ENCODE measurements around the gene HOXA13.

Gene HOXA13

GRCh38 chr7:27199849-27200760, at the start of gene HOXA13:
HOXA13 (minus strand) TSS chr7:27200091; CDS start chr7:27200077, 14 bp downstream.
- H3K9ac ChIP-seq (ENCODE audit: insufficient read length): no peak within 1 kb of the TSS
- DNase-seq (ENCODE audit: low read depth, low spot score): no peak

GRCh38 chr7:27248911-27249723, 49.2 kb upstream of the HOXA13 start:
- no peak for TF ChIP-seq FOXP2 (optimal IDR thresholded peaks at IDR 0.05; ENCODE audit: control extremely low read depth, extremely low read length, insufficient read depth)
- no peak for TF ChIP-seq EZH2 (IDR thresholded peaks at IDR 0.05)
- TF ChIP-seq POLR2AphosphoS5 (IDR thresholded peaks at IDR 0.05; ENCODE audit: borderline replicate concordance, low read depth, low read length): no peak
- Histone ChIP-seq H3K9me3 (ENCODE audit: low read depth, low read length) (no peaks in the 10 kb centered on the region), H3K27ac (no peak overlapping the region), H3K4me3 (no peak overlapping the region), H3K36me3 (ENCODE audit: insufficient read depth, low read length) (no peaks in the 10 kb centered on the region), H3K9ac (ENCODE audit: insufficient read length) (no peak overlapping the region)
- no peak for DNase-seq (ENCODE audit: low read depth, low spot score)

More at GRCh38 chr7:27199849-27200760, at the start of gene HOXA13:
- Histone ChIP-seq H3K9me3 (ENCODE audit: low read depth, low read length) (no peaks in the 10 kb centered on the region), H3K27ac (no peak within 1 kb of the TSS), H3K4me3 (peak within 1 kb of the TSS; percentile 81), H3K36me3 (ENCODE audit: insufficient read depth, low read length) (no peaks in the 10 kb centered on the region)
- TF ChIP-seq FOXP2 (optimal IDR thresholded peaks at IDR 0.05; ENCODE audit: control extremely low read depth, extremely low read length, insufficient read depth): no peak
- TF ChIP-seq POLR2AphosphoS5 (IDR thresholded peaks at IDR 0.05; ENCODE audit: borderline replicate concordance, low read depth, low read length): no peak
- TF ChIP-seq EZH2 (IDR thresholded peaks at IDR 0.05): no peak

- no peaks in the 10 kb centered on the region for H3K9me3 ChIP-seq (ENCODE audit: low read depth, low read length)
- TF ChIP-seq FOXP2 (optimal IDR thresholded peaks at IDR 0.05; ENCODE audit: control extremely low read depth, extremely low read length, insufficient read depth) (no peak), POLR2AphosphoS5 (IDR thresholded peaks at IDR 0.05; ENCODE audit: borderline replicate concordance, low read depth, low read length) (no peak), EZH2 (IDR thresholded peaks at IDR 0.05) (no peak)
- no peak overlapping the region for H3K27ac ChIP-seq
- H3K36me3 ChIP-seq (ENCODE audit: insufficient read depth, low read length): no peaks in the 10 kb centered on the region
- DNase-seq (ENCODE audit: low read depth, low spot score): no peak
- no peak overlapping the region for H3K9ac ChIP-seq (ENCODE audit: insufficient read length)
- H3K4me3 ChIP-seq: no peak overlapping the region
These were observed 48.5 kb upstream of the HOXA13 start for GRCh38 chr7:27248427-27248806.

GRCh38 chr7:27247452-27248426, 47.8 kb upstream of the HOXA13 start:
- Histone ChIP-seq H3K9ac (ENCODE audit: insufficient read length) (no peak overlapping the region), H3K36me3 (ENCODE audit: insufficient read depth, low read length) (no peaks in the 10 kb centered on the region), H3K9me3 (ENCODE audit: low read depth, low read length) (no peaks in the 10 kb centered on the region), H3K27ac (no peak overlapping the region), H3K4me3 (no peak overlapping the region)
- DNase-seq (ENCODE audit: low read depth, low spot score): no peak
- no peak for TF ChIP-seq POLR2AphosphoS5 (IDR thresholded peaks at IDR 0.05; ENCODE audit: borderline replicate concordance, low read depth, low read length)
- TF ChIP-seq EZH2 (IDR thresholded peaks at IDR 0.05): peak; percentile 51
- no peak for TF ChIP-seq FOXP2 (optimal IDR thresholded peaks at IDR 0.05; ENCODE audit: control extremely low read depth, extremely low read length, insufficient read depth)

- no peaks in the 10 kb centered on the region for H3K36me3 ChIP-seq (ENCODE audit: insufficient read depth, low read length)
- TF ChIP-seq POLR2AphosphoS5 (IDR thresholded peaks at IDR 0.05; ENCODE audit: borderline replicate concordance, low read depth, low read length) (no peak), EZH2 (IDR thresholded peaks at IDR 0.05) (no peak)
- H3K9me3 ChIP-seq (ENCODE audit: low read depth, low read length): no peaks in the 10 kb centered on the region
- no peak overlapping the region for H3K27ac ChIP-seq
- no peak overlapping the region for H3K9ac ChIP-seq (ENCODE audit: insufficient read length)
- DNase-seq (ENCODE audit: low read depth, low spot score): no peak
- H3K4me3 ChIP-seq: no peak overlapping the region
These were observed 47.1 kb upstream of the HOXA13 start for GRCh38 chr7:27247000-27247399.

- H3K4me3 ChIP-seq: no peak overlapping the region
- H3K27ac ChIP-seq: no peak overlapping the region
- H3K36me3 ChIP-seq (ENCODE audit: insufficient read depth, low read length): no peaks in the 10 kb centered on the region
- TF ChIP-seq POLR2AphosphoS5 (IDR thresholded peaks at IDR 0.05; ENCODE audit: borderline replicate concordance, low read depth, low read length): no peak
- TF ChIP-seq EZH2 (IDR thresholded peaks at IDR 0.05): peak; percentile 98
- DNase-seq (ENCODE audit: low read depth, low spot score): no peak
- H3K9me3 ChIP-seq (ENCODE audit: low read depth, low read length): no peaks in the 10 kb centered on the region
- H3K9ac ChIP-seq (ENCODE audit: insufficient read length): no peak overlapping the region
These were observed 46.2 kb upstream of the HOXA13 start for GRCh38 chr7:27245798-27246691.

GRCh38 chr7:27245124-27245797, 45.4 kb upstream of the HOXA13 start:
- Histone ChIP-seq H3K27ac (no peak overlapping the region), H3K4me3 (no peak overlapping the region), H3K9me3 (ENCODE audit: low read depth, low read length) (no peaks in the 10 kb centered on the region), H3K36me3 (ENCODE audit: insufficient read depth, low read length) (no peaks in the 10 kb centered on the region), H3K9ac (ENCODE audit: insufficient read length) (no peak overlapping the region)
- no peak for DNase-seq (ENCODE audit: low read depth, low spot score)
- TF ChIP-seq POLR2AphosphoS5 (IDR thresholded peaks at IDR 0.05; ENCODE audit: borderline replicate concordance, low read depth, low read length): no peak
- no peak for TF ChIP-seq EZH2 (IDR thresholded peaks at IDR 0.05)
- TF ChIP-seq FOXP2 (optimal IDR thresholded peaks at IDR 0.05; ENCODE audit: control extremely low read depth, extremely low read length, insufficient read depth): no peak

All from SK-N-MC (cell line).